ENCODE data around the gene AQR.

The AQR gene

GRCh38 chr15:34999906-35000305 lies 30.4 kb upstream of the AQR start:
- H3K27me3 ChIP-seq (ENCODE audit: insufficient read depth, low read length, poor library complexity): no peaks in the 10 kb centered on the region
- H3K4me3 ChIP-seq (ENCODE audit: low read depth in 1 of 2, low read length in 2 of 2): no peak overlapping the region
- DNase-seq (no peak), ATAC-seq (ENCODE audit: insufficient read depth, low read depth) (no peak)
- H3K9ac ChIP-seq (ENCODE audit: low read depth, low read length): no peak overlapping the region
- no peaks in the 10 kb centered on the region for H3K79me2 ChIP-seq (ENCODE audit: insufficient read depth, low read length)
- no peak overlapping the region for H3K4me2 ChIP-seq (ENCODE audit: insufficient read depth, low read length)
- H4K20me1 ChIP-seq (ENCODE audit: insufficient read depth, low read length): no peaks in the 10 kb centered on the region
- H3K27ac ChIP-seq (ENCODE audit: low read length): no peak overlapping the region
- H2AFZ ChIP-seq (ENCODE audit: low read depth, low read length): no peak overlapping the region
- no peaks in the 10 kb centered on the region for H3K9me3 ChIP-seq (ENCODE audit: insufficient read depth, low read length, severe bottlenecking)
- no peaks in the 10 kb centered on the region for H3K4me1 ChIP-seq (ENCODE audit: insufficient read depth, low read length)
- no peaks in the 10 kb centered on the region for H3K36me3 ChIP-seq (ENCODE audit: insufficient read depth, low read length)
- TF ChIP-seq CTCF (IDR thresholded peaks at IDR 0.05; ENCODE audit: borderline replicate concordance, extremely low read depth, low read length, poor library complexity, severe bottlenecking) (no peak), EZH2 (IDR thresholded peaks at IDR 0.05; ENCODE audit: borderline replicate concordance, low read depth, low read length, severe bottlenecking) (no peak)

- Histone ChIP-seq H3K4me3 (ENCODE audit: low read depth in 1 of 2, low read length in 2 of 2) (no peak overlapping the region), H3K36me3 (ENCODE audit: insufficient read depth, low read length) (no peaks in the 10 kb centered on the region), H3K4me2 (ENCODE audit: insufficient read depth, low read length) (no peak overlapping the region), H3K27me3 (ENCODE audit: insufficient read depth, low read length, poor library complexity) (no peaks in the 10 kb centered on the region), H3K27ac (ENCODE audit: low read length) (no peak overlapping the region), H3K79me2 (ENCODE audit: insufficient read depth, low read length) (no peaks in the 10 kb centered on the region), H4K20me1 (ENCODE audit: insufficient read depth, low read length) (no peaks in the 10 kb centered on the region), H3K4me1 (ENCODE audit: insufficient read depth, low read length) (no peaks in the 10 kb centered on the region), H2AFZ (ENCODE audit: low read depth, low read length) (no peak overlapping the region), H3K9me3 (ENCODE audit: insufficient read depth, low read length, severe bottlenecking) (no peaks in the 10 kb centered on the region), H3K9ac (ENCODE audit: low read depth, low read length) (no peak overlapping the region)
- no peak for TF ChIP-seq CTCF (IDR thresholded peaks at IDR 0.05; ENCODE audit: borderline replicate concordance, extremely low read depth, low read length, poor library complexity, severe bottlenecking)
- TF ChIP-seq EZH2 (IDR thresholded peaks at IDR 0.05; ENCODE audit: borderline replicate concordance, low read depth, low read length, severe bottlenecking): no peak
- ATAC-seq (ENCODE audit: insufficient read depth, low read depth) (no peak), DNase-seq (no peak)
These were observed 25.4 kb upstream of the AQR start for GRCh38 chr15:34994925-34995324.

GRCh38 chr15:34993877-34994276 lies 24.3 kb upstream of the AQR start:
- ATAC-seq (ENCODE audit: insufficient read depth, low read depth): no peak
- H3K4me1 ChIP-seq (ENCODE audit: insufficient read depth, low read length): peaks cover 8% of the 10 kb centered on the region
- no peak overlapping the region for H2AFZ ChIP-seq (ENCODE audit: low read depth, low read length)
- TF ChIP-seq EZH2 (IDR thresholded peaks at IDR 0.05; ENCODE audit: borderline replicate concordance, low read depth, low read length, severe bottlenecking) (no peak), CTCF (IDR thresholded peaks at IDR 0.05; ENCODE audit: borderline replicate concordance, extremely low read depth, low read length, poor library complexity, severe bottlenecking) (no peak)
- no peaks in the 10 kb centered on the region for H4K20me1 ChIP-seq (ENCODE audit: insufficient read depth, low read length)
- no peak overlapping the region for H3K4me3 ChIP-seq (ENCODE audit: low read depth in 1 of 2, low read length in 2 of 2)
- no peaks in the 10 kb centered on the region for H3K9me3 ChIP-seq (ENCODE audit: insufficient read depth, low read length, severe bottlenecking)
- H3K36me3 ChIP-seq (ENCODE audit: insufficient read depth, low read length): no peaks in the 10 kb centered on the region
- H3K79me2 ChIP-seq (ENCODE audit: insufficient read depth, low read length): no peaks in the 10 kb centered on the region
- no peak overlapping the region for H3K9ac ChIP-seq (ENCODE audit: low read depth, low read length)
- DNase-seq: no peak
- no peaks in the 10 kb centered on the region for H3K27me3 ChIP-seq (ENCODE audit: insufficient read depth, low read length, poor library complexity)
- H3K4me2 ChIP-seq (ENCODE audit: insufficient read depth, low read length): no peak overlapping the region
- H3K27ac ChIP-seq (ENCODE audit: low read length): no peak overlapping the region

GRCh38 chr15:34993412-34993811 lies 23.9 kb upstream of the AQR start:
- no peak overlapping the region for H2AFZ ChIP-seq (ENCODE audit: low read depth, low read length)
- DNase-seq: no peak
- peaks cover 1% of the 10 kb centered on the region for H3K79me2 ChIP-seq (ENCODE audit: insufficient read depth, low read length)
- no peak for ATAC-seq (ENCODE audit: insufficient read depth, low read depth)
- TF ChIP-seq CTCF (IDR thresholded peaks at IDR 0.05; ENCODE audit: borderline replicate concordance, extremely low read depth, low read length, poor library complexity, severe bottlenecking) (no peak), EZH2 (IDR thresholded peaks at IDR 0.05; ENCODE audit: borderline replicate concordance, low read depth, low read length, severe bottlenecking) (no peak)
- no peaks in the 10 kb centered on the region for H4K20me1 ChIP-seq (ENCODE audit: insufficient read depth, low read length)
- H3K36me3 ChIP-seq (ENCODE audit: insufficient read depth, low read length): no peaks in the 10 kb centered on the region
- no peak overlapping the region for H3K4me2 ChIP-seq (ENCODE audit: insufficient read depth, low read length)
- H3K9ac ChIP-seq (ENCODE audit: low read depth, low read length): no peak overlapping the region
- H3K27ac ChIP-seq (ENCODE audit: low read length): no peak overlapping the region
- no peak overlapping the region for H3K4me3 ChIP-seq (ENCODE audit: low read depth in 1 of 2, low read length in 2 of 2)
- H3K9me3 ChIP-seq (ENCODE audit: insufficient read depth, low read length, severe bottlenecking): no peaks in the 10 kb centered on the region
- H3K4me1 ChIP-seq (ENCODE audit: insufficient read depth, low read length): peaks cover 12% of the 10 kb centered on the region
- no peaks in the 10 kb centered on the region for H3K27me3 ChIP-seq (ENCODE audit: insufficient read depth, low read length, poor library complexity)

Measured in DND-41 (cell line).